SW480 (cell line): ENCODE data around the gene CHID1.

Source experiments
- DNase-seq: peaks from one replicate; pipeline ENCODE4 v3.0.0-alpha.2; 2016; ENCODE audit warnings: low spot score

Gene CHID1

GRCh38 chr11:888310-889212, 22.0 kb downstream of the CHID1 start:
- no peak for DNase-seq

- DNase-seq = no peak
These were observed 23.0 kb downstream of the CHID1 start for GRCh38 chr11:887589-887988.

GRCh38 chr11:886568-886967, 24.0 kb downstream of the CHID1 start:
- DNase-seq = no peak

GRCh38 chr11:884578-885070, 26.0 kb downstream of the CHID1 start:
- no peak for DNase-seq

- no peak for DNase-seq
These were observed 27.1 kb downstream of the CHID1 start for GRCh38 chr11:883527-883926.

- DNase-seq = no peak
These were observed 28.0 kb downstream of the CHID1 start for GRCh38 chr11:882596-882995.

- no peak for DNase-seq
These were observed 30.2 kb downstream of the CHID1 start for GRCh38 chr11:880447-880846.

- DNase-seq = no peak
These were observed 33.0 kb downstream of the CHID1 start for GRCh38 chr11:877565-877964.

- DNase-seq = no peak
These were observed 34.1 kb downstream of the CHID1 start for GRCh38 chr11:876545-876944.

GRCh38 chr11:875769-876301, 34.8 kb downstream of the CHID1 start:
- DNase-seq = no peak

- DNase-seq = no peak
These were observed 35.4 kb downstream of the CHID1 start for GRCh38 chr11:875203-875602.

- no peak for DNase-seq
These were observed 36.9 kb downstream of the CHID1 start for GRCh38 chr11:873706-874105.

GRCh38 chr11:872799-873198, 37.8 kb downstream of the CHID1 start:
- DNase-seq = no peak

- DNase-seq = no peak
These were observed 39.1 kb downstream of the CHID1 start for GRCh38 chr11:871472-871871.

- no peak for DNase-seq
These were observed 40.2 kb downstream of the CHID1 start for GRCh38 chr11:870418-870817.

- no peak for DNase-seq
These were observed 40.5 kb downstream of the CHID1 start for GRCh38 chr11:870127-870413.

- DNase-seq = no peak
These were observed 41.0 kb downstream of the CHID1 start for GRCh38 chr11:869399-870126.

- DNase-seq = no peak
These were observed 41.8 kb downstream of the CHID1 start for GRCh38 chr11:868802-869201.

GRCh38 chr11:868394-868793, 42.2 kb downstream of the CHID1 start:
- DNase-seq = no peak

GRCh38 chr11:867856-868358, 42.7 kb downstream of the CHID1 start:
- DNase-seq = no peak

GRCh38 chr11:866481-866880, 44.1 kb downstream of the CHID1 start:
- DNase-seq = no peak

GRCh38 chr11:865462-866430, 44.9 kb downstream of the CHID1 start:
- no peak for DNase-seq
